ENCODE measurements around the gene RBL2.

RBL2 gene

GRCh38 chr16:53507464-53508179 is 73.4 kb downstream of the RBL2 start:
- POLR2A ChIA-PET: no interaction called here
- CTCF ChIA-PET: no interaction called here

DNA sequence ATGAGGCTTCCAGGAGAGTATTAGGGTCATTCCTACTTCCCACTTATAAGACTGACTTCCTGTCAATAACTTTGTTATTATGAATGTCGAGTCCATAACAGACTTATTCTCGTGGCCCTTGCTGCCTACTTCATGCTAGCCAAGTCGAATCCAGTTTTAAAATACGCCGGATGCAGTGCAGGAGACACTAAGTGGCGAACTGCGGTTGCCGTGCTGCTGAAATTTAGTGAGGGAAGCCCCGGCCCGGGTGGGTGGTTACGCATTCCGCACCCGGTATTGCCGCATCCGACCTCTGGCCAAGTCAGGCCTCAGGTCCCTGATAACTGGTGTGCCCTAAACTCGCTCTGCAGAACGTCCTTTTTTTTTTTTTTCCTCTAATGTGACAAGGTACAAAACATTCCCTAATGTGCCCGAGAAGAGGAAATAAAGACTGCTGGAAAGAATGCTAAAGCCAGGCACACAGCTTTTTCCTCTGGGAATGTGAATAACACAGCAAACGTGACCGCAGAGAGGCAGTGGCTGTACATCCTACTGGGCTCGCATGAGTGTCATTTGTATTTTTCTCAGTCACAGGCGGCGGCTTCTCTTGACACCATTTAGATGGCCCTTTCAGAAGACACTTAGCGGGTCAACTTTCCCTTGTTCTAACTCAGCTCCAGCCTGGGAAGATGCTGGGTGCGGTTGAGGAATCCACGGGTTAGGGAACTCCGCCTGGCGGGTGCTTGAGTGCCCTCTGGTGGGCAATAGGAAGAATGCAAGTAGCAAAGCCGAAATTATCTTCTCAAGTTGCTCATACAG is 75.8 kb downstream of the RBL2 start:
- CTCF ChIA-PET: interaction anchor here (0.5 to 1.1 kb wide), 13 partner anchors 10 to 1441 kb away, joined by 3 to 5 read pairs (median 3); no protein-coding TSS in a partner anchor
- POLR2A ChIA-PET: interaction anchor here (0.5 kb wide), 1 partner anchor 12 kb away, joined by 6 read pairs; no protein-coding TSS in a partner anchor
- H3K4me1 ChIP-seq (ENCODE audit: control insufficient read depth, insufficient read depth, low read length): no peaks in the 10 kb centered on the region
- H3K4me3 ChIP-seq (ENCODE audit: low read depth, low read length): no peak overlapping the region
- H3K36me3 ChIP-seq (ENCODE audit: control insufficient read depth in 2 of 2, insufficient read depth in 1 of 2, low read length in 2 of 2): no peaks in the 10 kb centered on the region
- no peaks in the 10 kb centered on the region for H3K9me3 ChIP-seq (ENCODE audit: control insufficient read depth, insufficient read depth, low read depth, low read length)
- no peak overlapping the region for H3K27ac ChIP-seq (ENCODE audit: extremely low read depth, low read depth, low read length)
- TF ChIP-seq SP3 (tag by site-specific recombination; IDR thresholded peaks at IDR 0.05) (no peak), ZNF654 (tag by site-specific recombination; IDR thresholded peaks at IDR 0.05; ENCODE audit: low read depth) (peak; percentile 65), ZBTB17 (tag by site-specific recombination; IDR thresholded peaks at IDR 0.05) (no peak), ZNF660 (tag by site-specific recombination; IDR thresholded peaks at IDR 0.05) (0 out of 2 replicates have a peak, but pooled peaks have one; percentile 50), ZSCAN30 (tag by site-specific recombination; IDR thresholded peaks at IDR 0.05) (no peak), ZNF837 (tag by site-specific recombination; IDR thresholded peaks at IDR 0.05) (no peak), ZBTB20 (tag by site-specific recombination; IDR thresholded peaks at IDR 0.05) (0 out of 2 replicates have a peak, but pooled peaks have one; percentile 41), ZBTB49 (tag by site-specific recombination; IDR thresholded peaks at IDR 0.05; ENCODE audit: low read depth) (no peak), IKZF3 (tag by site-specific recombination; IDR thresholded peaks at IDR 0.05) (0 out of 2 replicates have a peak, but pooled peaks have one; percentile 24), HOXC10 (CRISPR knock-in tag; IDR thresholded peaks at IDR 0.05) (no peak)
- TF ChIP-seq, protein P1, sequence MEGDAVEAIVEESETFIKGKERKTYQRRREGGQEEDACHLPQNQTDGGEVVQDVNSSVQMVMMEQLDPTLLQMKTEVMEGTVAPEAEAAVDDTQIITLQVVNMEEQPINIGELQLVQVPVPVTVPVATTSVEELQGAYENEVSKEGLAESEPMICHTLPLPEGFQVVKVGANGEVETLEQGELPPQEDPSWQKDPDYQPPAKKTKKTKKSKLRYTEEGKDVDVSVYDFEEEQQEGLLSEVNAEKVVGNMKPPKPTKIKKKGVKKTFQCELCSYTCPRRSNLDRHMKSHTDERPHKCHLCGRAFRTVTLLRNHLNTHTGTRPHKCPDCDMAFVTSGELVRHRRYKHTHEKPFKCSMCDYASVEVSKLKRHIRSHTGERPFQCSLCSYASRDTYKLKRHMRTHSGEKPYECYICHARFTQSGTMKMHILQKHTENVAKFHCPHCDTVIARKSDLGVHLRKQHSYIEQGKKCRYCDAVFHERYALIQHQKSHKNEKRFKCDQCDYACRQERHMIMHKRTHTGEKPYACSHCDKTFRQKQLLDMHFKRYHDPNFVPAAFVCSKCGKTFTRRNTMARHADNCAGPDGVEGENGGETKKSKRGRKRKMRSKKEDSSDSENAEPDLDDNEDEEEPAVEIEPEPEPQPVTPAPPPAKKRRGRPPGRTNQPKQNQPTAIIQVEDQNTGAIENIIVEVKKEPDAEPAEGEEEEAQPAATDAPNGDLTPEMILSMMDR (tag by site-specific recombination; IDR thresholded peaks at IDR 0.05): peak; percentile 61

More at GRCh38 chr16:53507464-53508179, 73.4 kb downstream of the RBL2 start:
- Histone ChIP-seq H3K4me3 (ENCODE audit: low read depth, low read length) (no peak overlapping the region), H3K9me3 (ENCODE audit: control insufficient read depth, insufficient read depth, low read depth, low read length) (no peaks in the 10 kb centered on the region), H3K36me3 (ENCODE audit: control insufficient read depth in 2 of 2, insufficient read depth in 1 of 2, low read length in 2 of 2) (no peaks in the 10 kb centered on the region), H3K4me1 (ENCODE audit: control insufficient read depth, insufficient read depth, low read length) (peaks cover 5% of the 10 kb centered on the region), H3K27ac (ENCODE audit: extremely low read depth, low read depth, low read length) (no peak overlapping the region)
- TF ChIP-seq, protein P2, sequence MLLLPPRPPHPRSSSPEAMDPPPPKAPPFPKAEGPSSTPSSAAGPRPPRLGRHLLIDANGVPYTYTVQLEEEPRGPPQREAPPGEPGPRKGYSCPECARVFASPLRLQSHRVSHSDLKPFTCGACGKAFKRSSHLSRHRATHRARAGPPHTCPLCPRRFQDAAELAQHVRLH (tag by site-specific recombination; IDR thresholded peaks at IDR 0.05): no peak
- TF ChIP-seq ZBTB17 (tag by site-specific recombination; IDR thresholded peaks at IDR 0.05): peak; percentile 21; the same call in 1 of the 2 replicates
- TF ChIP-seq ZFHX2 (tag by site-specific recombination; conservative IDR thresholded peaks at IDR 0.05): 0 out of 2 replicates have a peak, but pooled peaks have one; percentile 21
- TF ChIP-seq, protein P3, sequence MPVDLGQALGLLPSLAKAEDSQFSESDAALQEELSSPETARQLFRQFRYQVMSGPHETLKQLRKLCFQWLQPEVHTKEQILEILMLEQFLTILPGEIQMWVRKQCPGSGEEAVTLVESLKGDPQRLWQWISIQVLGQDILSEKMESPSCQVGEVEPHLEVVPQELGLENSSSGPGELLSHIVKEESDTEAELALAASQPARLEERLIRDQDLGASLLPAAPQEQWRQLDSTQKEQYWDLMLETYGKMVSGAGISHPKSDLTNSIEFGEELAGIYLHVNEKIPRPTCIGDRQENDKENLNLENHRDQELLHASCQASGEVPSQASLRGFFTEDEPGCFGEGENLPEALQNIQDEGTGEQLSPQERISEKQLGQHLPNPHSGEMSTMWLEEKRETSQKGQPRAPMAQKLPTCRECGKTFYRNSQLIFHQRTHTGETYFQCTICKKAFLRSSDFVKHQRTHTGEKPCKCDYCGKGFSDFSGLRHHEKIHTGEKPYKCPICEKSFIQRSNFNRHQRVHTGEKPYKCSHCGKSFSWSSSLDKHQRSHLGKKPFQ (tag by site-specific recombination; IDR thresholded peaks at IDR 0.05): no peak
- no peak for TF ChIP-seq GFI1B (tag by site-specific recombination; IDR thresholded peaks at IDR 0.05)
- no peak for TF ChIP-seq MZF1 (tag by site-specific recombination; IDR thresholded peaks at IDR 0.05; ENCODE audit: borderline replicate concordance)
